Measurements from ENCODE around the gene ITIH2. TPM values are rescaled to one million over a fixed set of nuclear protein-coding genes. Genes with fewer than 3 reads are reported as not detected.

Gene ITIH2, protein sequence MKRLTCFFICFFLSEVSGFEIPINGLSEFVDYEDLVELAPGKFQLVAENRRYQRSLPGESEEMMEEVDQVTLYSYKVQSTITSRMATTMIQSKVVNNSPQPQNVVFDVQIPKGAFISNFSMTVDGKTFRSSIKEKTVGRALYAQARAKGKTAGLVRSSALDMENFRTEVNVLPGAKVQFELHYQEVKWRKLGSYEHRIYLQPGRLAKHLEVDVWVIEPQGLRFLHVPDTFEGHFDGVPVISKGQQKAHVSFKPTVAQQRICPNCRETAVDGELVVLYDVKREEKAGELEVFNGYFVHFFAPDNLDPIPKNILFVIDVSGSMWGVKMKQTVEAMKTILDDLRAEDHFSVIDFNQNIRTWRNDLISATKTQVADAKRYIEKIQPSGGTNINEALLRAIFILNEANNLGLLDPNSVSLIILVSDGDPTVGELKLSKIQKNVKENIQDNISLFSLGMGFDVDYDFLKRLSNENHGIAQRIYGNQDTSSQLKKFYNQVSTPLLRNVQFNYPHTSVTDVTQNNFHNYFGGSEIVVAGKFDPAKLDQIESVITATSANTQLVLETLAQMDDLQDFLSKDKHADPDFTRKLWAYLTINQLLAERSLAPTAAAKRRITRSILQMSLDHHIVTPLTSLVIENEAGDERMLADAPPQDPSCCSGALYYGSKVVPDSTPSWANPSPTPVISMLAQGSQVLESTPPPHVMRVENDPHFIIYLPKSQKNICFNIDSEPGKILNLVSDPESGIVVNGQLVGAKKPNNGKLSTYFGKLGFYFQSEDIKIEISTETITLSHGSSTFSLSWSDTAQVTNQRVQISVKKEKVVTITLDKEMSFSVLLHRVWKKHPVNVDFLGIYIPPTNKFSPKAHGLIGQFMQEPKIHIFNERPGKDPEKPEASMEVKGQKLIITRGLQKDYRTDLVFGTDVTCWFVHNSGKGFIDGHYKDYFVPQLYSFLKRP
- not detected in 2 replicates for total RNA-seq

DNA sequence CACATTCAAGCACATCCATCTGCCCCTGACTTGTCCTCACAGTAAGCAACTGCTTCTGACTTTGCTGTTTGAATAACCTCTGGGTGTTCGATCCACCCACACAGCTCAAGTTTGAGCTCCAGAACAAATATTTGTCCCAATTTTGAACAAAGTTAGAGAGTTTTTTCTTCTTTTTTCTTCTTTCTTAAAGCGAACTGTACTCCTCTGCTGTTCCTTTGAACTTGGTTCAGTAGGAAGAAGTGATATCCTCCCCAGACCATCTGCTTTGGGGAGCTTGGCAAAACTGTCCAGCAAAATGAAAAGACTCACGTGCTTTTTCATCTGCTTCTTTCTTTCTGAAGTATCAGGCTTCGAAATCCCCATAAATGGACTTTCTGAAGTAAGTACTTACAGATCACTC, at the start of gene ITIH2:
Gene ITIH2, plus strand, starts transcription at position 177 of the 400 bp plus-strand sequence. Its CDS starts 119 bp downstream, at position 296.

DNA sequence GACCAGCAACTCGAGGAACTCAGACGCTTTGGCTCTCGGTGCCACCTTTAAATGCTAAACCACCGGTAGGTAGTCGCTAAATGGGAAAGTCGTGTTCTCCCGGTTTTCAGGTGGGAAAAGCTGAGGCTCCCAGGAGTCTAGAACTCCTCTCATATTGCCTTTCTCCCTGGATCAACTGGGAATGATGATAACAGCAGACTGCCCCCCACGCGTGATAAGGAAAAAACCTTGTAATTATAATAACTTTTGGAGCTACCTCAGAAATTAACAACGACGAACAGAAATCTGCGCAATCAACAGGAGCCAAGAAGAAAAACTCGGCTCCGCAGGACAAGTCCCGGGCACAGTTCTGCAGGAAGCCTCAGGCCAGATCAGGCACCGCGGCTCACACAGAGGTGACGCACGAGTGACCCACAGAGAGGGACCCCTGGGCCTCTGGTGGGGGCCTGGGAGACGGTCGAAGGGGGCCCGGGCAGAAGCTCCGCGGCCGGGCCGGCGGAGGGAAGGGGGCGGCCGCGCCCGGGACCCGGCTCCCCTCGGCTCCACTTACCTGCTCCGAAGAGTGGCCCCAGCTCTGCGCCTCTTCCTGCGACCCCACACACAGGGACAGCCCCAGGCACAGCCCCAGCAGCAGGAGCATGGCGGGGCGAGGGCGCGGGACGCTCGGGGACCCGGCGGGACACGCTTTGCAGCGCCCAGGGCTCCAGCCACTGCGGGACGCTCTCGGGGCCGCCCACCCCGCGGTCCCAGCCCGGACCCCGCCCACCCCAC, 36.7 kb upstream of the ITIH2 start, which contains the start of gene ITIH5:
Gene ITIH5, minus strand, starts transcription at position 714 of the 771 bp plus-strand sequence. Its CDS starts 74 bp downstream, at position 640.

DNA sequence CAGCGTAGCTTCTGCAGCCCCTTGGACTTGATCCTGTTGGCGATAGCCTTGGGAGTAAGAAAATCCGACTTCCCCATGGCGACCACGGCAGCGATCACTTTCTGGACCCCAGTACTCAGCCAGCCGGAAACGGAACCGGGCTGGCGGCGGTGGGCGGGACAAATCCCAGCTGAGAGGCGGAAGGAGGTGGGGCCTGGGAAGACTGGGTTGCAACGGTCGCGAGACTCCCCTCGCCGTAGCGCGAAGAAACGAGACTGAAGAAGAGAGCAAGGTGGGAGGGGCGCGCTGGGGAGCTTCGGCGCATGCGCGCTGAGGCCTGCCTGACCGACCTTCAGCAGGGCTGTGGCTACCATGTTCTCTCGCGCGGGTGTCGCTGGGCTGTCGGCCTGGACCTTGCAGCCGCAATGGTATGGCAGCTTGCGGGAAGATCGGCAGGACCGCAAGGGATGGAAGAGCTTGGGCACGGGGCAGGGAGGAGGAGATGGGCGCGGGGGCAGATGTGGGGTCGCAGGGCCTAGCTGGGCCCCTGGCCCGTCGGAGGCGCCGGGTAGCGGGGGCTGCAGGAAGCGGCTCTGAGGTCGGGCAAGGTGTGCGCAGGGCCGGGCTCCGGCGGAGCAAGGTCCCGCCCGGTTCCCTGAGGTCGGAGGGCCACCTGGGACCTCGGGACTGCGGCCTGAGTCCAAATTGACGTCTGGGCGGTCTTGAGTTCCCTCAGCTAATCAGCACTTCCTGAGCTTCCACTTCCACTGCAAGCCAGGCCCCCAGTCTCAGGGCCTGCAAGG, 84.9 kb downstream of the ITIH2 start, which contains the start of the genes ATP5F1C and KIN:
Gene ATP5F1C, plus strand, starts transcription at position 321 of the 782 bp plus-strand sequence. Its CDS starts 31 bp downstream, at position 352.
Gene KIN, minus strand, starts transcription at position 137 of the 782 bp plus-strand sequence. Its CDS starts 60 bp downstream, at position 77.

Other genes starting within 250 kb of the ITIH2 start
- gene ITIH5, start 36.4 kb upstream of the ITIH2 start, total RNA-seq: not detected in 2 replicates
- gene KIN, start 84.7 kb downstream of the ITIH2 start, total RNA-seq: 6.5 and 7.4 TPM in 2 replicates
- 382 and 408 TPM in 2 replicates for gene ATP5F1C, start 84.9 kb downstream of the ITIH2 start, total RNA-seq
- gene TAF3, start 115.2 kb downstream of the ITIH2 start, total RNA-seq: 1.3 and 1.8 TPM in 2 replicates

All from epithelial cell of umbilical artery (primary cell).